Fibroblast of the aortic adventitia (primary cell): Measurements from ENCODE around the gene SYNJ2. TPM values are rescaled to one million over a fixed set of nuclear protein-coding genes. Genes with fewer than 3 reads are reported as not detected.

Source experiments
- DNase-seq: peaks from one replicate; pipeline ENCODE4 v3.0.0-alpha.2; 2010; ENCODE audit warnings: low read depth
- H3K4me3 ChIP-seq: 2 replicates; pipeline ENCODE4 v1.5.1; 2011; ENCODE audit warnings: low read depth, mild to moderate bottlenecking, control low read depth, low read length, moderate library complexity
- total RNA-seq: library from RNA; depleted of rRNA; stranded (reverse); fragments of >200 nt; gene quantifications from 2 replicates; pipeline ENCODE4 v1.2.3, GENCODE V29; 2012; ENCODE audit warnings: low replicate concordance
- TF ChIP-seq, protein P1 (sequence below): IDR thresholded peaks from 2 replicates; pipeline ENCODE4 v1.5.1; 2011; ENCODE audit warnings: mild to moderate bottlenecking, low read length, control low read depth, inconsistent platforms; ENCODE audit not compliant: insufficient read depth

SYNJ2 gene
- total RNA-seq, 1 donor, result 73.6 TPM

DNA sequence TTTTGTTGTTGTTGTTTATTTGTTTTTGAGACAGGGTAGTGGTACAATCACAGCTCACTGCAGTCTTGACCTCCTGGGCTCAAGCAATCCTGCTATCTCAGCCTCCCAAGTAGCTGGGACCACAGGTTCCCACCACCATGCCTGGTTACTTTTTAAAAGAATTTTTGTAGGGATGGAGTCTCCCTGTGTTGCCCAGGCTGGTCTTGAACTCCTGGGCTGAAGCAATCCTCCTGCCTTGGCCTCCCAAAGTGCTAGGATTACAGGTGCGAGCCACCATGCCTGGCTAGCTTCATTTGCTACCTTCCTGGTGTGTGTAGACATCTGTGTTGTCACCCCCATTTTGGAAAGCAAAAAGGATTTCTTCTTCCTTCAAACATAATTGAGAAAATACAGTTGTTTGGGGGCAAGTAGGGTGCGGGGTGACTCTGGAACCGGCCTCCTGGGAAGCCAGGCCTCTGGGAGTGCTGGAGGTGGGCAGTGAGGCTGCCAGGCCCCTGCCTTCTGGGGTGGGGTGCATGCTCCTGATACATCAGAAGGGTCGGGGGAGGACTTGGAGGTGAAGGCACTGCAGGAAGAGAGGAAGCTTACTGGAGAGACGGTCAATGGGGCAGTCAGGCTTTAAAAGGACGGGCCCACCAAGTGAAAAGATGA, 28.4 kb downstream of the SYNJ2 start:
- H3K4me3 ChIP-seq, result no peak overlapping the region
- TF ChIP-seq, protein P1, sequence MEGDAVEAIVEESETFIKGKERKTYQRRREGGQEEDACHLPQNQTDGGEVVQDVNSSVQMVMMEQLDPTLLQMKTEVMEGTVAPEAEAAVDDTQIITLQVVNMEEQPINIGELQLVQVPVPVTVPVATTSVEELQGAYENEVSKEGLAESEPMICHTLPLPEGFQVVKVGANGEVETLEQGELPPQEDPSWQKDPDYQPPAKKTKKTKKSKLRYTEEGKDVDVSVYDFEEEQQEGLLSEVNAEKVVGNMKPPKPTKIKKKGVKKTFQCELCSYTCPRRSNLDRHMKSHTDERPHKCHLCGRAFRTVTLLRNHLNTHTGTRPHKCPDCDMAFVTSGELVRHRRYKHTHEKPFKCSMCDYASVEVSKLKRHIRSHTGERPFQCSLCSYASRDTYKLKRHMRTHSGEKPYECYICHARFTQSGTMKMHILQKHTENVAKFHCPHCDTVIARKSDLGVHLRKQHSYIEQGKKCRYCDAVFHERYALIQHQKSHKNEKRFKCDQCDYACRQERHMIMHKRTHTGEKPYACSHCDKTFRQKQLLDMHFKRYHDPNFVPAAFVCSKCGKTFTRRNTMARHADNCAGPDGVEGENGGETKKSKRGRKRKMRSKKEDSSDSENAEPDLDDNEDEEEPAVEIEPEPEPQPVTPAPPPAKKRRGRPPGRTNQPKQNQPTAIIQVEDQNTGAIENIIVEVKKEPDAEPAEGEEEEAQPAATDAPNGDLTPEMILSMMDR, result no peak
- DNase-seq, result no peak

DNA sequence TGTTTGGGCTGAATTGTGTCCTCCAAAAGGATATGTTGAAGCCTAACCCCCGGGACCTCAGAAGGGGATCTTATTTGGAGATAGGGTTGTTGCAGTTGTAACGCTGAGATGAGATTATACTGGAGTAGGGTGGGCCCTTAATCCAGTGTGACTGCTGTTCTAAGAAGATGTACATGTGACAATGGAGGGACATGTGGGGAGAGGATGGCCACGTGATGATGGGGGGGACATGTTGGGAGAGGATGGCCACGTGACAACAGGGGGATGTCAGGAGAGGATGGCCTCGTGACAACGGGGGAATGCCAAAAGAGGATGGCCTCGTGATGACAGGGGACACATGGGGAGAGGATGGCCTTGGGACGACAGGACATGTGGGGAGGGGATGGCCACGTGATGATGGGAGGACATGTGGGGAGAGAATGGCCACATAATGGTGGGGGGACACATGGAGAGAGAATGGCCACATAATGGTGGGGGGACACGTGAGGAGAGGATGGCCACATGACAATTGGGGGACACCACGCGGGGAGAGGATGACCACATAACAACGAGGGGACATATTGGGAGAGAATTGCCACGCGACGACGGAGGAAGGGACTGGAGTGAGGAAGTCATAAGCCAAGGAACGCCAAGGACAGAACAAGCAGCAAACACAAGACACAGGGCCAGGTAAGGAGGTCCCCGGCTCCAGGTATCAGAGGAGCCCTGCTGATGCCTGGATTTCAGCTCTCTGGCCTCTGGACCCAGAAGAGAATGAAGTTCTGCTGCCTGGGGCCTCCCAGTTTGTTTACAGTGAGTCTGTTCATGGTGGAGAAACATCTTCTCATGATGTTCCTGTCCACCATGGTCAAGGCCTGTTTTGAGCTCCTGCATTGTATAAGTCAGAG, 29.2 kb downstream of the SYNJ2 start:
- H3K4me3 ChIP-seq, result no peak overlapping the region
- TF ChIP-seq, protein P1, result no peak
- DNase-seq, result no peak

DNA sequence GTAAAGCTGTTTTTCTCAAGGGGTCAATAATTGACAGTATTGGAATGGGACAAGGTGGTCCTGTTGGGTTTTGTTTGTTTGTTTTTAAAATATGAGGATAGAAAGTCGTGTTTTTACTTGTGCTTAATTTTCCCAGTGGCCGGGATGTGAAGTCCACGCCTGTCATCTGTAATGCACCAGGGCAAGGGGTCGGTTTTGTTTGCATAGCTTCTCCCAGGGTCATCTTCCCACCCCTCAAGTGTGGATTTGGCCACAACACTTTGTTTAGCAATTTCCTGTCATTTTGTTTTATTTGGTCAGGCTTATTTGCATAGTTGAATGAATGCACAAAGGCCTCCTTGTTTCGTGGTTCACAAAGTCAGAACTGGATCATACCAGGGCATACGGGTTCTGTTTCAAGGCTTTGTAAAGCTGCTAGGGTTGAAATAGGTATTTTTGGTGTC, 29.8 kb downstream of the SYNJ2 start:
- DNase-seq, result no peak
- H3K4me3 ChIP-seq, result no peak overlapping the region
- TF ChIP-seq, protein P1, result no peak

DNA sequence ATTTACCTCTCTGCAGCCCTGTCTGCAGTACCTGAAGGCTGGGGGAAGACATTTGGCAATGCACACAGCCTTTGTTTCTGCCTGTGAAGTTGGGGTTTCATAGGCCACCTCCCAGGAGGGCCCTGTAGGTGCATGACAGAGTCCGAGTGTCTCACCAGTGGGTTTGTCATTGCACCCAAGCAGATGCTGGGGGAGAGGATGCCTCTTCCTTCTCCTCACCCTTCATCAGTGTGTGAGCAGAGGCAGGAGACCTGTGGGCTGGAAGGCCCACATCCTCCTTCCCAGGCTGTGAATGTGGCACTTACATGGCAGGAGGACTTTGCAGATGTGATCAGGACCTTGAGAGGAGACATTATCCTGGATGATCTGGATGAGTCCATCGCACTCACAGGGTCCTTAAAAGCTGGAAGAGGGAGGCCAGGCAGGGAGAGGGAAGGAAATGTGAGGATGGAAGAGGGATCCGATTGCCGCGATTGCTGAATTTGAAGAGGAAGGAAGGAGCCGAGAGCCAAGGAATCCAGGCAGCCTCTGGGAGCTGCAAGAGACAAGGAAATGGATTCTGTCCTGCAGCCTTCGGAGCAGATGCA, 30.4 kb downstream of the SYNJ2 start:
- TF ChIP-seq, protein P1, result no peak
- DNase-seq, result no peak
- no peak overlapping the region for H3K4me3 ChIP-seq

DNA sequence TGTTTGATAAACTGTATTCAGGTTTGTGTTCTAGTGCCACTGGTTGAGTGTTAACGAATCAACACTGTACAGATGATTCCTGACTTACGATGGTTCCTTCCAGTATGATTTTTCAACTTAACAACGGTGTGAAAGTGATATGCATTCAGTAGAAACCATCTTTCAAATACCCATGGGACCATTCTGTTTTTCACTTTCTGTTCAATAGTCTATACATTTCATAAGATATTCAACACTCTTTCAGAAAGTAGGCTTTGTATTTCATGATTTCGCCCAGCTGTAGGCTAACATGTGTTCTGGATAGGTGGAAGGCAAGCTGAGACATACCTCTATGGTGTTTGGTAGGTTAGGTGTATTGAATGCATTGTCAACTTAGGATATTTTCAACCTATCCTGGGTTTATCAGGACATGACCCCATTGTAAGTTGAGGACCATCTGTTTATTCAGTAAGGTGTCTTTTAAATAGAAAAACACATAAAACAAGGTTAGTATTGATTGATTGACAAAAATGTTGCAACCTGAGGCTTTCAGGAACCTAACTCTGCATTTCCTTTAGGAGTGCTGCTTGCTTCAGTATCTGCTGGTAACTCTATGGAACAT, 32.3 kb downstream of the SYNJ2 start:
- H3K4me3 ChIP-seq, result no peak overlapping the region
- no peak for DNase-seq
- TF ChIP-seq, protein P1, result no peak

DNA sequence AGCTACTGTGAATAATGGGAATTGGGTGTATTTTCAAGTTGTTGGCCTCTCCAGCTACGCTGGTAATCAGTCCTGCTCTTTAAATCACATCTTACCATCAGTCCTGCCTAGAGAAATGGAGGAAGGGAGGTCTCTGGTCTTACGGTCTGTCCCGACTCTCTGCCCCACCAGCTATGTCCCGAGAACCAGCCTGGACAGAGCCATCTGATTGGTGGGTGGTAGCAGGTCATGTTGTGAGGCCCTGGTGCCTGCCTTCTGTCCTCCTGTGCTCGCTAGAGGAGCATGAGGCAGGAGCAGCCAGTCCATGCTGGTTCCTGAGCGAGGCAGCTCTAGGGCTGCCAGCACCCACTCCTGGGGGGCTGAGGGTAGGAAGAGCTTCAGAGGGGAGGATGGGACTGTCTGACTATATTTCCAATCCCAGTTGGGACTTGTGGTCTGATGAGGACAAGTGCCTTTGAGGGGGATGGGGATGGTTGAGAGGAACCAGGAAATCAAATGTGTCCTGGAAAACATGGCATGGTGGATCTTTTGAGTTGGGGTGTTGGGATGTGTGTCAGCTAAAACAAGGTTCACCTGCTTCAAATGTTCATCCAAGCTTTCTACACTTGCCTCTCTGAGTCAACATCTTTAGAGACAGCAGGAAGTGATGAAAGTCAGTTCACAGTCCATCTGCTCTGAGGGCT, 33.0 kb downstream of the SYNJ2 start:
- TF ChIP-seq, protein P1, result no peak
- H3K4me3 ChIP-seq, result no peak overlapping the region
- DNase-seq, result peak; percentile 27
